Peyer's patch (tissue), 4 donors: ENCODE measurements around the gene PRSS33. TPM values are rescaled to one million over a fixed set of nuclear protein-coding genes. Genes with fewer than 3 reads are reported as not detected.
A peak's percentile ranks its signal among the peaks of the same experiment; 100 is the strongest.

Experiments used
- DNase-seq, 3 donors: peaks; one replicate each; pipeline ENCODE4 v3.0.0-alpha.2; 2017 to 2019
- H3K27ac ChIP-seq, 4 donors: fragments of 200-600 bp; sonication (generic); one replicate each; pipeline ENCODE4 v1.5.1; 2016 to 2019
- H3K27me3 ChIP-seq, 2 donors: fragments of 200-600 bp; sonication (generic); one replicate each; pipeline ENCODE4 v1.5.1; 2019
- H3K36me3 ChIP-seq, 3 donors: fragments of 200-600 bp; sonication (generic); one replicate each; pipeline ENCODE4 v1.5.1; 2016 to 2019
- H3K4me1 ChIP-seq, 4 donors: fragments of 200-600 bp; sonication (generic); one replicate each; pipeline ENCODE4 v1.5.1; 2016 to 2019
- H3K4me3 ChIP-seq, 4 donors: fragments of 200-600 bp; sonication (generic); 1 replicate in 3 of 4; 2 replicates in 1 of 4; pipeline ENCODE4 v1.5.1; 2016 to 2019; ENCODE audit warnings: mild to moderate bottlenecking in 1 of 4
- H3K9me3 ChIP-seq, 4 donors: fragments of 200-600 bp; sonication (generic); one replicate each; pipeline ENCODE4 v1.5.1; 2016 to 2019; ENCODE audit warnings: mild to moderate bottlenecking in 1 of 4
- POLR2A ChIP-seq, 2 donors: fragments of 450-650 bp; IDR thresholded peaks; one replicate each; pipeline ENCODE4 v1.5.1; 2017; ENCODE audit warnings: antibody characterized with exemption in 2 of 2, mild to moderate bottlenecking in 2 of 2, moderate library complexity in 2 of 2
- total RNA-seq, 4 donors: library from RNA; depleted of rRNA; stranded (reverse); fragments of >200 nt; gene quantifications; one replicate each; pipeline ENCODE4 v1.1.0, GENCODE V29; 2016
- TF ChIP-seq, protein P1 (sequence below), 6 experiments: fragments of 450-650 bp in 4 of 6; fragments of 200-600 bp in 2 of 6; sonication (generic) in 1 of 6; IDR thresholded peaks; one replicate each; pipeline ENCODE4 v1.5.1; 2017 to 2019; ENCODE audit warnings: antibody characterized with exemption in 6 of 6, mild to moderate bottlenecking in 3 of 6, moderate library complexity in 1 of 6

PRSS33 gene
- total RNA-seq, 4 donors from 2014 or later, result not detected

DNA sequence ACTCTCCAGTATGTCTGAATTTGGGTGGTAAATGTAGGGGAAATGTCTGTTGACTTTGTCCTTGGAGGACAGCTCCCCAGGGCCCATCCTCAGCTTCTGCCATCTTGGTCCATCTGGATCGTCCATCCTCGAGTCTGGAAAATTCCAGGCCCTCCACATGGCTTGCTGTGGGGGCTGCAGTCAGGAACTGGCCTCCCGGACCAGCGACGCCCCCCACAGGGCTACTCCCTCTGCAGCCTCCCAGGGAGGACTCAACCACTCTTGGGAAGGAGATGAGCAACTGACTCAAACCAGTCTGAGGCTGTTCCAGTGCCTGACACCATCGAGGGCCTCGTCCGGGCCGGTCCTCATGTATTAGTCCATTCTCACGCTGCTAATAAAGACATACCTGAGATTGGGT is 37.3 kb upstream of the PRSS33 start:
- no peaks in the 10 kb centered on the region for H3K4me1 ChIP-seq
- peak in 1 of 3 donors; percentile 19 for DNase-seq
- no peaks in the 10 kb centered on the region for H3K36me3 ChIP-seq
- no peak overlapping the region for H3K4me3 ChIP-seq
- no peak overlapping the region for H3K27ac ChIP-seq
- TF ChIP-seq POLR2A (IDR thresholded peaks at IDR 0.05), result no peak
- H3K27me3 ChIP-seq, result no peaks in the 10 kb centered on the region
- no peaks in the 10 kb centered on the region for H3K9me3 ChIP-seq

DNA sequence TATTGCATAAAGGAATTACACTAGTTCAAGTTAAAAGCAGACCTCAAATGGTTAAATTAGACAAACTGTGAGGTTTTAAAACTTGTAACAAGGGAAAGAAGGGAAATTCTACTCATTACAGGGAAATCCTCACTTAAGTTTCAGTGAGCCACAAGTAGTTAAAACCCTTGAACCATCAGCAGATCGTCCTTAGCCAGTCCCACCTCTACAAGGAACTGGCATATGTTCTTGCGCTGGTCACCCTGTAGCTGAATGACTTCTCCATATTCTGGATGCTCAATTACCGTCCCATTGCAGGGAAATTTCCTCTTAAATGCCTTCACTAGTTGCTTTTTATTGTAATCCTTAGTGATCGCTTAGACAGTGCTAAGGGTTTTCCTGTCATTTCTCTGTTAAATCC is 35.1 kb upstream of the PRSS33 start:
- H3K27me3 ChIP-seq, result no peaks in the 10 kb centered on the region
- H3K4me3 ChIP-seq, result no peak overlapping the region
- H3K4me1 ChIP-seq, result no peaks in the 10 kb centered on the region
- no peak overlapping the region for H3K27ac ChIP-seq
- TF ChIP-seq, protein P1, sequence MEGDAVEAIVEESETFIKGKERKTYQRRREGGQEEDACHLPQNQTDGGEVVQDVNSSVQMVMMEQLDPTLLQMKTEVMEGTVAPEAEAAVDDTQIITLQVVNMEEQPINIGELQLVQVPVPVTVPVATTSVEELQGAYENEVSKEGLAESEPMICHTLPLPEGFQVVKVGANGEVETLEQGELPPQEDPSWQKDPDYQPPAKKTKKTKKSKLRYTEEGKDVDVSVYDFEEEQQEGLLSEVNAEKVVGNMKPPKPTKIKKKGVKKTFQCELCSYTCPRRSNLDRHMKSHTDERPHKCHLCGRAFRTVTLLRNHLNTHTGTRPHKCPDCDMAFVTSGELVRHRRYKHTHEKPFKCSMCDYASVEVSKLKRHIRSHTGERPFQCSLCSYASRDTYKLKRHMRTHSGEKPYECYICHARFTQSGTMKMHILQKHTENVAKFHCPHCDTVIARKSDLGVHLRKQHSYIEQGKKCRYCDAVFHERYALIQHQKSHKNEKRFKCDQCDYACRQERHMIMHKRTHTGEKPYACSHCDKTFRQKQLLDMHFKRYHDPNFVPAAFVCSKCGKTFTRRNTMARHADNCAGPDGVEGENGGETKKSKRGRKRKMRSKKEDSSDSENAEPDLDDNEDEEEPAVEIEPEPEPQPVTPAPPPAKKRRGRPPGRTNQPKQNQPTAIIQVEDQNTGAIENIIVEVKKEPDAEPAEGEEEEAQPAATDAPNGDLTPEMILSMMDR (IDR thresholded peaks at IDR 0.05), result no peak
- no peak for TF ChIP-seq POLR2A (IDR thresholded peaks at IDR 0.05)
- no peaks in the 10 kb centered on the region for H3K36me3 ChIP-seq
- no peak for DNase-seq
- H3K9me3 ChIP-seq, result no peaks in the 10 kb centered on the region

DNA sequence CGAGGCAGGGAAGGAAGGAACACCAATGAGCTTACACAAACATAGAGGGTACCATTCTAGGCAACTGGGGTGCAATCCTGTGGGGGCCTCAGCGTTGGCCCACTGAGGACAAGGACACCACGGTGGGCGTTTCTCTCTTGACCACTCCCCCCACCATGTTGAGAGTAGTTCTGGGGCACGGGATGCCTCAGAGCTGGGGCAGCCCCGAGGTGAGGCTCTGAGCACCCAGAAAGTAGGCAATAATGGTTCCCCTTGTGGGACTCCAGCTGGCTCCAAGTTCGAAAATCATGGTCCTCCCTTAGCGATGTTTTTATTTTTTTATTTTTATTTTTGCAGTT is 34.8 kb upstream of the PRSS33 start:
- H3K4me1 ChIP-seq, result no peaks in the 10 kb centered on the region
- no peaks in the 10 kb centered on the region for H3K9me3 ChIP-seq
- DNase-seq, result peak in 1 of 3 donors; percentile 21
- TF ChIP-seq, protein P1 (IDR thresholded peaks at IDR 0.05), result no peak
- H3K4me3 ChIP-seq, result no peak overlapping the region
- no peaks in the 10 kb centered on the region for H3K36me3 ChIP-seq
- no peaks in the 10 kb centered on the region for H3K27me3 ChIP-seq
- no peak overlapping the region for H3K27ac ChIP-seq

DNA sequence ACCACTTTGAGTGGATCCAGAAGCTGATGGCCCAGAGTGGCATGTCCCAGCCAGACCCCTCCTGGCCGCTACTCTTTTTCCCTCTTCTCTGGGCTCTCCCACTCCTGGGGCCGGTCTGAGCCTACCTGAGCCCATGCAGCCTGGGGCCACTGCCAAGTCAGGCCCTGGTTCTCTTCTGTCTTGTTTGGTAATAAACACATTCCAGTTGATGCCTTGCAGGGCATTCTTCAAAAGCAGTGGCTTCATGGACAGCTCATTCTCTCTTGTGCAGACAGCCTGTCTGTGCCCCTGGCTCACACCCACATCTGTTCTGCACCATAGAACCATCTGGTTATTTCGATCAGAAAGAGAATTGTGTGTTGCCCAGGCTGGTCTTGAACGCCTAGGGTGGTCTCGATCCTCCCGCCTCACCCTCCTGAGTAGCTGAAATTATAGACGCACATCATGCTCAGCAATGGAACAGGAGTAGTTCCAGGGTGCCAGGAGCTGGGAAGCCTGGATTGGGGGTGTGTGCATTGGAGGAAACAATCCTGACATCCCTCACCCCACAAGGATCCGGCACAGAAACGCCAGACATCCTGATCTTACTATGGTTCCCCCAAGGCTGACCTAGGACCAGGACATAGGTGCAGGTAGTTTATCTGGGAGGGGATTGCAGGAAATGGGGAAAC is 34.3 kb upstream of the PRSS33 start:
- peak in 1 of 3 donors; percentile 14 for DNase-seq
- Histone ChIP-seq H3K4me3 (no peak overlapping the region), H3K27me3 (no peaks in the 10 kb centered on the region), H3K9me3 (no peaks in the 10 kb centered on the region), H3K4me1 (no peaks in the 10 kb centered on the region), H3K36me3 (no peaks in the 10 kb centered on the region), H3K27ac (no peak overlapping the region)
- TF ChIP-seq POLR2A (IDR thresholded peaks at IDR 0.05), result no peak
- TF ChIP-seq, protein P1 (IDR thresholded peaks at IDR 0.05), result no peak

DNA sequence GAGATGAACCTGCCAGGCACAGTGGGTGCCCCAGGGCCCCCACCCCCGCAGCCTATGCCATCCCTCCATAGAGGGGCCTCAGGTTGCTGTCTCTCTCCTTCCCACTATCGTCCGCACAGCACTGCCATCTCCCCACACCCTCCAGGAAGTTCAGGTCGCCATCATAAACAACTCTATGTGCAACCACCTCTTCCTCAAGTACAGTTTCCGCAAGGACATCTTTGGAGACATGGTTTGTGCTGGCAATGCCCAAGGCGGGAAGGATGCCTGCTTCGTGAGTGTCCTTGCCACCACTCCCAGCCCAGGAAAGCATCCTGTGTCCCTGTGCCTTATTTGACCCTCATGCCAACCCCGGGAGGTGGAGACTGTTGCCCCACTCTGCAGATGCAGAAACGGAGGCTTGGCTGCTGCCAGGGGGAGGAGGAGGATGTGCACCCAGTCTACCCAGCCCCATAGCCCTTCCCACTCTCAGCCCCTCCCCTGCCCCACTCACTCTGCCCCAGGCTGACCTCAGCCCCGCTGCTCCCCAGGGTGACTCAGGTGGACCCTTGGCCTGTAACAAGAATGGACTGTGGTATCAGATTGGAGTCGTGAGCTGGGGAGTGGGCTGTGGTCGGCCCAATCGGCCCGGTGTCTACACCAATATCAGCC is 33.6 kb upstream of the PRSS33 start:
- Histone ChIP-seq H3K27ac (no peak overlapping the region), H3K27me3 (no peaks in the 10 kb centered on the region), H3K4me1 (no peaks in the 10 kb centered on the region), H3K9me3 (no peaks in the 10 kb centered on the region), H3K36me3 (no peaks in the 10 kb centered on the region), H3K4me3 (no peak overlapping the region)
- TF ChIP-seq, protein P1 (IDR thresholded peaks at IDR 0.05), result no peak
- DNase-seq, result peak in 1 of 3 donors; percentile 25

DNA sequence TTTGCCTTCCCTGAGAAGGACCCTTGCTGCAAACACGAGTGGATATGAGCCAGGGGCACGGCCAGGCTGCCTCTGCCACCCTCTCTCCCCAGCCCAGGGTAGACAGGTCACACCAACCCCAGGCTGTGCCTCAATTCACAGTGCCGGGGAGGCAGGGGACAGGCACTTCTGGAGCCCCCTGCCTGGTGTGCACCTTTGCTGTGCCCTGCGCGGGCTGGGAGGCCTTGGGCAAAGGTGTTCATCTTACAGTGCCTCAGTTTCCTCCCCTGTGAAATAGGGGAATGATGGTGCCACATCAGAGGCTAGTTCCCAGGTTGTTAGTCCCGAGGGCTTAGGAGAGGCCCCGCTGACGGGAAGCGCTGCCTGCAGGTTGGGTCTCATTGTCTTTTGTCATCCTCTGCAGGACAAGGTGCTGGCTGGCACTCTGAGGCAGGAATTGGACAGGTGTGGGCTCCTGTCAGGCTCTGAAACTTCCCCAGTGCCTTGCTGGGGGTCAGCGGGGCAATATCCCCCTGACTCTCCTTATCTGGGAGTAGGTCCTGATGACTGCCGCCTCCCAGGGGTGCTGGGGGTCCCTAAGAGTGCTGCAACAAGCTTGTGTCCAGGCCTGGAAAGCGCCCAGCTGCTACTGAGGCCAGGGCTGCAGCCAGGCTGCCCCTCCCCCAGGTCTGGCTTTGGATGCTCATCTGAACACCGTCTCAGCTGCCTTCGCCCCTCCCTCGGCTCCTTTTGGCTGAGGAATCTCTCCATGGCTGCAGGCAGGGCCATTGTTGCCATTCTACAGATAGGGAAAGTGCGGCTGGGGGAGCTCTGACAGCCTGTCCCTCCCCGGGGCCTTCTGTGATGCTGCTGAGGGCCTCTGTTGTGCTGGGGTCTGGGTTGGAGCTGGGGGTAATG is 32.8 kb upstream of the PRSS33 start:
- Histone ChIP-seq H3K27me3 (no peaks in the 10 kb centered on the region), H3K36me3 (no peaks in the 10 kb centered on the region), H3K27ac (no peak overlapping the region), H3K9me3 (no peaks in the 10 kb centered on the region), H3K4me1 (no peaks in the 10 kb centered on the region), H3K4me3 (no peak overlapping the region)
- TF ChIP-seq, protein P1 (IDR thresholded peaks at IDR 0.05), result no peak
- no peak for TF ChIP-seq POLR2A (IDR thresholded peaks at IDR 0.05)
- peak in 2 of 3 donors; percentile 30 to 33 for DNase-seq
